HEK293 (cell line): Measurements from ENCODE around the gene N4BP3.

Experiments used
- CTCF ChIA-PET: fragments of 350-600 bp; formaldehyde crosslinking; extraction: SDS; loops from one replicate; lab custom pipeline; 2021; ENCODE audit warnings: antibody characterized with exemption; lab: Yijun Ruan, JAX
- POLR2A ChIA-PET: fragments of 300-600 bp; formaldehyde crosslinking; extraction: SDS; loops from one replicate; lab custom pipeline; 2020; ENCODE audit warnings: antibody characterized with exemption, inconsistent platforms; lab: Yijun Ruan, JAX
- H3K27ac ChIP-seq: fragments of 200-500 bp; sonication (Bioruptor generic); 2 replicates; pipeline ENCODE4 v1.5.1; 2014; ENCODE audit warnings: low read depth, low read length, control low read depth, inconsistent platforms; ENCODE audit errors: extremely low read depth
- H3K36me3 ChIP-seq, 2 experiments: fragments of 200-500 bp in 1 of 2; sonication (Bioruptor generic) in 1 of 2; 1 replicate in 1 of 2; 2 replicates in 1 of 2; pipeline ENCODE4 v1.5.1; 2014 to 2017; ENCODE audit warnings: inconsistent platforms in 2 of 2, low read length in 2 of 2; ENCODE audit not compliant: control insufficient read depth in 2 of 2, insufficient read depth in 1 of 2
- H3K4me1 ChIP-seq: fragments of 200-500 bp; sonication (Bioruptor generic); 2 replicates; pipeline ENCODE4 v1.5.1; 2014; ENCODE audit warnings: mild to moderate bottlenecking, low read length, inconsistent platforms; ENCODE audit not compliant: control insufficient read depth, insufficient read depth
- H3K4me3 ChIP-seq: 2 replicates; pipeline ENCODE4 v1.5.1; 2011; ENCODE audit warnings: low read depth, mild to moderate bottlenecking, control low read depth, low read length, moderate library complexity
- H3K9me3 ChIP-seq: fragments of 200-500 bp; sonication (Bioruptor generic); 2 replicates; pipeline ENCODE4 v1.5.1; 2014; ENCODE audit warnings: low read depth, low read length, inconsistent platforms; ENCODE audit not compliant: control insufficient read depth, insufficient read depth
- BCL11B ChIP-seq: fragments of 450-650 bp; formaldehyde crosslinking; IDR thresholded peaks from 2 replicates; pipeline ENCODE4 v1.5.1; 2016; ENCODE audit warnings: low read depth, missing biosample characterization, missing genetic modification characterization
- FEZF1 ChIP-seq: fragments of 450-650 bp; formaldehyde crosslinking; IDR thresholded peaks from 2 replicates; pipeline ENCODE4 v1.5.1; 2016; ENCODE audit warnings: missing biosample characterization, missing genetic modification characterization
- GLIS1 ChIP-seq: fragments of 450-650 bp; formaldehyde crosslinking; IDR thresholded peaks from 2 replicates; pipeline ENCODE4 v1.5.1; 2016; ENCODE audit warnings: missing biosample characterization, missing genetic modification characterization
- HOXA7 ChIP-seq: sonication (generic); formaldehyde crosslinking; IDR thresholded peaks from 2 replicates; pipeline ENCODE4 v1.8.1; 2022; ENCODE audit warnings: missing genetic modification reagents, borderline replicate concordance
- ZBTB17 ChIP-seq: fragments of 450-650 bp; formaldehyde crosslinking; IDR thresholded peaks from 2 replicates; pipeline ENCODE4 v1.5.1; 2016; ENCODE audit warnings: missing biosample characterization, missing genetic modification characterization
- ZEB2 ChIP-seq: fragments of 450-650 bp; formaldehyde crosslinking; IDR thresholded peaks from 2 replicates; pipeline ENCODE4 v1.5.1; 2016; ENCODE audit warnings: missing biosample characterization, missing genetic modification characterization
- ZFHX2 ChIP-seq: fragments of 450-650 bp; formaldehyde crosslinking; conservative IDR thresholded peaks from 2 replicates; pipeline ENCODE4 v1.5.1; 2016; ENCODE audit warnings: missing biosample characterization, missing genetic modification characterization
- ZFP37 ChIP-seq: fragments of 450-650 bp; formaldehyde crosslinking; IDR thresholded peaks from 2 replicates; pipeline ENCODE4 v1.5.1; 2016; ENCODE audit warnings: missing biosample characterization, missing genetic modification characterization
- ZIC2 ChIP-seq: fragments of 450-650 bp; formaldehyde crosslinking; IDR thresholded peaks from 2 replicates; pipeline ENCODE4 v1.5.1; 2016; ENCODE audit warnings: missing biosample characterization, missing genetic modification characterization
- ZNF10 ChIP-seq: fragments of 450-650 bp; formaldehyde crosslinking; IDR thresholded peaks from 2 replicates; pipeline ENCODE4 v1.5.1; 2017; ENCODE audit warnings: missing biosample characterization, missing genetic modification characterization
- ZNF157 ChIP-seq: fragments of 450-650 bp; formaldehyde crosslinking; IDR thresholded peaks from 2 replicates; pipeline ENCODE4 v1.5.1; 2016; ENCODE audit warnings: missing biosample characterization, missing genetic modification characterization
- ZNF19 ChIP-seq: fragments of 450-650 bp; formaldehyde crosslinking; IDR thresholded peaks from 2 replicates; pipeline ENCODE4; 2016; ENCODE audit warnings: missing biosample characterization, missing genetic modification characterization, low read depth
- ZNF26 ChIP-seq: fragments of 450-650 bp; formaldehyde crosslinking; IDR thresholded peaks from 2 replicates; pipeline ENCODE4 v1.5.1; 2016; ENCODE audit warnings: missing biosample characterization, missing genetic modification characterization
- ZNF341 ChIP-seq: fragments of 450-650 bp; formaldehyde crosslinking; IDR thresholded peaks from 2 replicates; pipeline ENCODE4; 2016; ENCODE audit warnings: low read depth, missing biosample characterization, missing genetic modification characterization
- ZNF423 ChIP-seq: fragments of 450-650 bp; formaldehyde crosslinking; IDR thresholded peaks from 2 replicates; pipeline ENCODE4 v1.5.1; 2016; ENCODE audit warnings: missing biosample characterization, missing genetic modification characterization
- ZNF510 ChIP-seq: fragments of 450-650 bp; formaldehyde crosslinking; IDR thresholded peaks from 2 replicates; pipeline ENCODE4 v1.5.1; 2018; ENCODE audit warnings: mild to moderate bottlenecking, missing genetic modification characterization, missing biosample characterization; ENCODE audit not compliant: insufficient replicate concordance
- ZNF549 ChIP-seq: fragments of 450-650 bp; IDR thresholded peaks from 2 replicates; pipeline ENCODE4 v1.5.1; 2018; ENCODE audit warnings: missing biosample characterization, missing genetic modification characterization, mild to moderate bottlenecking, inconsistent platforms, moderate library complexity
- ZNF621 ChIP-seq: fragments of 450-650 bp; formaldehyde crosslinking; IDR thresholded peaks from 2 replicates; pipeline ENCODE4 v1.5.1; 2017; ENCODE audit warnings: missing biosample characterization, missing genetic modification characterization
- ZNF626 ChIP-seq: fragments of 450-650 bp; sonication (Bioruptor Pico); formaldehyde crosslinking; IDR thresholded peaks from 2 replicates; pipeline ENCODE4 v1.5.1; 2018; ENCODE audit warnings: missing biosample characterization, missing genetic modification characterization, inconsistent platforms
- ZNF654 ChIP-seq: fragments of 450-650 bp; formaldehyde crosslinking; IDR thresholded peaks from 2 replicates; pipeline ENCODE4 v1.5.1; 2016; ENCODE audit warnings: low read depth, missing biosample characterization, missing genetic modification characterization
- ZNF664 ChIP-seq: fragments of 450-650 bp; formaldehyde crosslinking; IDR thresholded peaks from 2 replicates; pipeline ENCODE4 v1.5.1; 2016; ENCODE audit warnings: missing biosample characterization, missing genetic modification characterization
- ZNF785 ChIP-seq: fragments of 450-650 bp; formaldehyde crosslinking; IDR thresholded peaks from 2 replicates; pipeline ENCODE4 v1.5.1; 2016; ENCODE audit warnings: missing biosample characterization, missing genetic modification characterization
- TF ChIP-seq, protein P1 (sequence below): fragments of 450-650 bp; IDR thresholded peaks from 2 replicates; pipeline ENCODE4 v1.5.1; 2018; ENCODE audit warnings: missing biosample characterization, mild to moderate bottlenecking, missing genetic modification characterization
- TF ChIP-seq, protein P2 (sequence below): fragments of 450-650 bp; formaldehyde crosslinking; IDR thresholded peaks from 2 replicates; pipeline ENCODE4 v1.5.1; 2016; ENCODE audit warnings: missing biosample characterization, missing genetic modification characterization

The N4BP3 gene

GRCh38 chr5:178143901-178144300 is 30.6 kb downstream of the N4BP3 start:
- no peaks in the 10 kb centered on the region for H3K4me1 ChIP-seq
- H3K9me3 ChIP-seq, result no peaks in the 10 kb centered on the region
- no peak overlapping the region for H3K4me3 ChIP-seq
- no peak overlapping the region for H3K27ac ChIP-seq
- H3K36me3 ChIP-seq, result peaks cover 54 to 87% of the 10 kb centered on the region in 2 experiments
- ChIA-PET POLR2A (interaction anchor here (1.2 to 2.1 kb wide), 3 partner anchors 10 to 68 kb away, joined by 3 to 8 read pairs (median 3); partner anchors contain the start of gene NHP2), CTCF (interaction anchor here (0.6 to 13.3 kb wide), 5 partner anchors 22 to 69 kb away, joined by 3 to 204 read pairs (median 3); no protein-coding TSS in a partner anchor)
- TF ChIP-seq ZIC2 (tag by site-specific recombination), result peak; percentile 100
- TF ChIP-seq, protein P1, sequence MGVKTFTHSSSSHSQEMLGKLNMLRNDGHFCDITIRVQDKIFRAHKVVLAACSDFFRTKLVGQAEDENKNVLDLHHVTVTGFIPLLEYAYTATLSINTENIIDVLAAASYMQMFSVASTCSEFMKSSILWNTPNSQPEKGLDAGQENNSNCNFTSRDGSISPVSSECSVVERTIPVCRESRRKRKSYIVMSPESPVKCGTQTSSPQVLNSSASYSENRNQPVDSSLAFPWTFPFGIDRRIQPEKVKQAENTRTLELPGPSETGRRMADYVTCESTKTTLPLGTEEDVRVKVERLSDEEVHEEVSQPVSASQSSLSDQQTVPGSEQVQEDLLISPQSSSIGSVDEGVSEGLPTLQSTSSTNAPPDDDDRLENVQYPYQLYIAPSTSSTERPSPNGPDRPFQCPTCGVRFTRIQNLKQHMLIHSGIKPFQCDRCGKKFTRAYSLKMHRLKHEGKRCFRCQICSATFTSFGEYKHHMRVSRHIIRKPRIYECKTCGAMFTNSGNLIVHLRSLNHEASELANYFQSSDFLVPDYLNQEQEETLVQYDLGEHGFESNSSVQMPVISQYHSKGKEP (tag by site-specific recombination), result 0 out of 2 replicates have a peak, but pooled peaks have one; percentile 35
- TF ChIP-seq ZNF26 (tag by site-specific recombination), result no peak
- no peak for TF ChIP-seq ZNF510
- peak; percentile 35; the same call in 1 of the 2 replicates for TF ChIP-seq FEZF1 (tag by site-specific recombination)
- TF ChIP-seq GLIS1 (tag by site-specific recombination), result peak; percentile 91
- no peak for TF ChIP-seq ZNF664 (tag by site-specific recombination)
- TF ChIP-seq ZNF423 (tag by site-specific recombination), result peak; percentile 69; the same call in 1 of the 2 replicates
- no peak for TF ChIP-seq ZNF626 (tag by site-specific recombination)
- no peak for TF ChIP-seq ZNF10 (tag by site-specific recombination)
- no peak for TF ChIP-seq ZNF157

DNA sequence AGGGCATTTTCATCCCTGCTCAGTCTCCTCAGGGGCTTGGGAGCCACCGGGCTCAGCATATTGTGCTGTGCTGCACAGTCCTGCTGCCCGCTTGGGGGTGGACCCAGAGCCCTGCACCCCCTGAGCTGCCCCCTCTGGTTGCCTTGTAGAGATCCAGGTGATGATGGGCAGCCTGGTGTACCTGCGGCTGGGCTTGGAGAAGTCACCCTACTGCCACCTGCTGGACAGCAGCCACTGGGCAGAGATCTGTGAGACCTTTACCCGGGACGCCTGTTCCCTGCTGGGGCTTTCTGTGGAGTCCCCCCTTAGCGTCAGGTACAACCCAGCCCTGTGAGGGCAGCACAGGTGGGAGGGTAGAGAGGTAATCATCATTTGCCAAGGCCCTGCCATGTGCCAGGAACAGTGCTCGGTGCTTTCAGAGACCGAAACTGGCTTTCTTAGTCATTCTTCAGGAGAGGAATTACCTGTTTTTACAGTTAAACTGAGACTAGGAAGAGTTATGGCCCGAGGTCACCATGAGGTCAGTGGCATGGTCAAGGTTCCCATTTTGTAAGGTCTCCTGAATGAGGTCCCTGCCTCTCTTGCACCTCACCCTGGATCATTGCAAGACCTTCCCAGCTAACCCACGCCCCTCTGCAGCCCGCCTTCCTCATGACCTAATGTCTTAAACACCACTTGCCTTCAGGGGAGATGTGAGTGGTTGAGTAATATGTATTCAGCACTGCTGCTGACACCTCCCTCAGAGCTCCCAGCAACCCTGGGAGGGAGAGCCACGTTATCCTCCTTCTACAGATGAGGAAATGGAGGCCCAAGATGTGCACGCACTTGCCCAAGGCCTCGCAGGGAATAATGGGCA is 32.9 kb downstream of the N4BP3 start:
- Histone ChIP-seq H3K27ac (no peak overlapping the region), H3K4me3 (no peak overlapping the region), H3K4me1 (no peaks in the 10 kb centered on the region), H3K36me3 (peaks cover 37 to 96% of the 10 kb centered on the region in 2 experiments), H3K9me3 (no peaks in the 10 kb centered on the region)
- POLR2A ChIA-PET, result interaction anchor here (0.5 to 1.0 kb wide), 4 partner anchors 8 to 71 kb away, joined by 3 to 6 read pairs (median 3); partner anchors contain the start of gene HNRNPAB
- CTCF ChIA-PET, result interaction anchor here (0.8 to 13.3 kb wide), 10 partner anchors 8 to 75 kb away, joined by 3 to 204 read pairs (median 4); partner anchors contain the start of genes HNRNPAB and NHP2
- TF ChIP-seq ZNF26 (tag by site-specific recombination) (no peak), ZNF341 (tag by site-specific recombination) (no peak), ZNF19 (tag by site-specific recombination) (no peak), ZNF510 (no peak), ZBTB17 (tag by site-specific recombination) (peak; percentile 57; the same call in 1 of the 2 replicates), ZEB2 (tag by site-specific recombination) (peak; percentile 48; the same call in 1 of the 2 replicates), ZNF785 (tag by site-specific recombination) (no peak), HOXA7 (CRISPR knock-in tag) (no peak), ZFP37 (tag by site-specific recombination) (no peak), BCL11B (tag by site-specific recombination) (no peak), ZFHX2 (tag by site-specific recombination) (no peak), ZNF654 (tag by site-specific recombination) (peak; percentile 37), ZNF10 (tag by site-specific recombination) (no peak), ZNF549 (tag by site-specific recombination) (no peak), ZNF621 (tag by site-specific recombination) (no peak)
- TF ChIP-seq, protein P2, sequence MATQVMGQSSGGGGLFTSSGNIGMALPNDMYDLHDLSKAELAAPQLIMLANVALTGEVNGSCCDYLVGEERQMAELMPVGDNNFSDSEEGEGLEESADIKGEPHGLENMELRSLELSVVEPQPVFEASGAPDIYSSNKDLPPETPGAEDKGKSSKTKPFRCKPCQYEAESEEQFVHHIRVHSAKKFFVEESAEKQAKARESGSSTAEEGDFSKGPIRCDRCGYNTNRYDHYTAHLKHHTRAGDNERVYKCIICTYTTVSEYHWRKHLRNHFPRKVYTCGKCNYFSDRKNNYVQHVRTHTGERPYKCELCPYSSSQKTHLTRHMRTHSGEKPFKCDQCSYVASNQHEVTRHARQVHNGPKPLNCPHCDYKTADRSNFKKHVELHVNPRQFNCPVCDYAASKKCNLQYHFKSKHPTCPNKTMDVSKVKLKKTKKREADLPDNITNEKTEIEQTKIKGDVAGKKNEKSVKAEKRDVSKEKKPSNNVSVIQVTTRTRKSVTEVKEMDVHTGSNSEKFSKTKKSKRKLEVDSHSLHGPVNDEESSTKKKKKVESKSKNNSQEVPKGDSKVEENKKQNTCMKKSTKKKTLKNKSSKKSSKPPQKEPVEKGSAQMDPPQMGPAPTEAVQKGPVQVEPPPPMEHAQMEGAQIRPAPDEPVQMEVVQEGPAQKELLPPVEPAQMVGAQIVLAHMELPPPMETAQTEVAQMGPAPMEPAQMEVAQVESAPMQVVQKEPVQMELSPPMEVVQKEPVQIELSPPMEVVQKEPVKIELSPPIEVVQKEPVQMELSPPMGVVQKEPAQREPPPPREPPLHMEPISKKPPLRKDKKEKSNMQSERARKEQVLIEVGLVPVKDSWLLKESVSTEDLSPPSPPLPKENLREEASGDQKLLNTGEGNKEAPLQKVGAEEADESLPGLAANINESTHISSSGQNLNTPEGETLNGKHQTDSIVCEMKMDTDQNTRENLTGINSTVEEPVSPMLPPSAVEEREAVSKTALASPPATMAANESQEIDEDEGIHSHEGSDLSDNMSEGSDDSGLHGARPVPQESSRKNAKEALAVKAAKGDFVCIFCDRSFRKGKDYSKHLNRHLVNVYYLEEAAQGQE, result peak; percentile 50
